GM18498 (cell line): Measurements from ENCODE around the gene GPR84.
"Not testable (repeated sequence)": the region's sequence is repeated elsewhere in the genome, so short reads cannot be mapped to it uniquely, and the experiment has no call there.

Source experiments
- ATAC-seq: cut with Tn5 transposase; IDR thresholded peaks from one replicate; pipeline ENCODE4 v1.9.1; 2021; ENCODE audit warnings: mild to moderate bottlenecking, moderate library complexity; ENCODE audit not compliant: unreplicated experiment

The GPR84 gene

DNA sequence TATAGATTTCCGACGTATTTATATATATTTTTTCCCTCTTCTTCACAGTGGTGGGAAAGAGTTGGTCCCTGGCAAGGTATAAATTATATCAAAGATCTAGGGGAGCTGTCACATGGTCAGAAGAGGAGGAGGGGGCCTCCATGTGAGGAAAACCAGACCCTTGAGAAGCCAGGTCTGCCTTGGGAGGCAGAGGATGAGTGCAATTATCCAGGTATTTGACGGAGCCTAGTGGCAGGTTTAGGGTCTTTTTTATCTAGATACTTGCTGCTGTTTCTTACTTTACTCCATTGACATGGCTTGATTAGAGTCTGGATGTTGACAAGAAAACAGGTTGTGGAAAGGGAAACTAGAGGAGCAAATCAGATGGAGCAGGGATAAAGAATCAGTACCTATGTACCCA lies 33.8 kb downstream of the GPR84 start:
- no peak for ATAC-seq

DNA sequence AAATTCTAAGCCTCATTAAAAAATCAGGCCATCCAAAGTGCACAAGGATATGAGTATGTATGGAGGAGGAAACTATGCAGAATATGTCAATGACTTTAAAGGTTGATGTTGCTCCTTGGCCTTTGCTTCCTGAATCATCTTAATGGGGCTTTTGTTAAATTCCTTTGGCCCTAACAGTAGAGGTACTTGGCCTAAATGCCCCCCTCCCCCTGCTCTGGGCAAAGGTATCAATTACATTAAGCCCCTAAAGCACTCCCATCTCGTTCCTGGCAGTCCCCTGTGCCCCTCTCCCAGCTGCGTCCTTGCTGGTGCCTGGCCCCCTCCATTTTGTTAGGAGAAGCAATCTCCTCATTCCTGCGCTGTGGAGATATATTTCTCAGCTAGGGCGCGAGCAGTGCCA lies 34.5 kb downstream of the GPR84 start:
- ATAC-seq = no peak

DNA sequence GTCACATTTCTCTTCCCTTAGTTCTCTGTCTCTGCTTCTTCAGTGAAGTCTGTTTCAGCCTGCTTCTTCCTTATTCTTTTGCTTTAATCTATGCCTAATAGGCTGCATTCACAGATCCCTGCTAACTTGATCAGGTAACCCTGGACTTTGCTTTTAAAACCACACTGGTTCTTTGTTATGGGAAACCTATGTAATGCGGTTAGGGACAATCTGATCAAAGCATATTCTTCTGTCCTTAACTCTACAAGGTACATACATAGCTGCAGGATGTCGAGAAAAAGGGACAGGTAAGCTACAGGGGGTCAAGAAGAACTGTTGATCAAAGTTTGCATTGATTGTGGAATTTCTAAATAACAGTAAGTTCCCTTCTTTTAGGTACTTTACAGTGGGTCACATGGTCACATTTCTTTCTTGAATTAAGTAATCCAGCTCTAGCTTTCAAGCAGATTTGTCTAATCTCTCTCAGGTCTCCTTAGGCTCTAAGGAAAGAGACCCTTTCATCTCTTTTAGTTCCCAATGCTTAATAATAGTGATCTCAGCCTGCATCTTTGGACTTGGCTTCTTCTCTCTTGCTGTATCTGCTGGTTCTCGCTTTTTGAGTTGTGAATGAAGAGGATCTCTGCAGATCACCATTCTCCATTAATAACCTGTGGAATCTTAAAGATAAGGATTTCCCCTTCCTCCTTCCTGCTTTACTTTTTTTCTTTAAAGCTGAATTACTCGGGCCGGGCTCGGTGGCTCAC lies 35.5 kb downstream of the GPR84 start:
- ATAC-seq = no peak

DNA sequence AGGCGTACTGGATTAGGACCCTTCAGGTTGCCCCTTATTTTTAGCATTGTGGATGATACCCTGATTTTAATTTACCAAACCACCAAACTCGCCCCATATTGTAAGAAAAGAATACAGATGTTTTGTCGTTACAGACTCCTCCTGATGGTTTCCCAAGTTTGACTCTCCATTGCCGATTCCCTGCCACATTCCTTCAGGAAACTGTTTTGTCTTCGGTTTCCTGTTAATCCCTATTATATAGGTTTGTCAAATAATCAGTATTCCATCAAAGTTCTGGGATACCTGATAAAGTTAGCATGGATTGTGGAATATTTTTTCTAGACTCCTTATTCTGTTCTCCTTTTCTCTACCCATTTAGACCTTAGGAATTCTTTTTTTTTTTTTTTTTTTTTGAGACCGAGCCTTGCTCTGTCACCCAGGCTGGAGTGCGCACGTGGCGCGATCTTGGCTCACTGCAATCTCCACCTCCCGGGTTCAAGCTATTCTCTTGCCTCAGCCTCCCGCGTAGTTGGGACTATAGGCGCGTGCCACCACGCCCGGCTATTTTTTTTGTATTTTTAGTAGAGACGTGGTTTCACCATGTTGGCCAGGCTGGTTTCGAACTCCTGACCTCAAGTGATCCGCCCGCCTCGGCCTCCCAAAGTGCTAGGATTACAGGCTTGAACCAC lies 38.7 kb downstream of the GPR84 start:
- ATAC-seq = not testable (repeated sequence)

GRCh38 chr12:54324617-54325441 lies 39.5 kb downstream of the GPR84 start, which contains the start of gene COPZ1:
Gene COPZ1, plus strand, starts transcription at chr12:54325131. Its CDS starts 33 bp downstream, at chr12:54325164.
- peak; percentile 97 for ATAC-seq

GRCh38 chr12:54321363-54321762 lies 42.9 kb downstream of the GPR84 start:
- no peak for ATAC-seq
